HepG2 (cell line): Measurements from ENCODE around the gene GABRB1. TPM values are rescaled to one million over a fixed set of nuclear protein-coding genes. Genes with fewer than 3 reads are reported as not detected.

ENCODE experiments used
- ATAC-seq: fragments of 200-7000 bp; cut with Tn5 transposase; 3 replicates; pipeline ENCODE4 v1.9.1; 2020; ENCODE audit warnings: mild to moderate bottlenecking, moderate library complexity
- BruUV-seq: library from RNA; stranded (reverse); fragments of 400-500 nt; replicated peaks from 2 replicates; lab custom pipeline; 2021; lab: Mats Ljungman, UMichigan
- CTCF ChIA-PET: fragments of 300-600 bp; formaldehyde crosslinking; extraction: SDS; loops from one replicate; lab custom pipeline; 2021; ENCODE audit warnings: low total read pairs, inconsistent platforms, low intra/inter-chr PET ratio; lab: Yijun Ruan, JAX
- POLR2A ChIA-PET: fragments of 350-600 bp; sonication (Branson Sonifier 250); formaldehyde crosslinking; loops from one replicate; lab custom pipeline; 2020; ENCODE audit warnings: antibody characterized with exemption, inconsistent platforms; lab: Yijun Ruan, JAX
- DNase-seq: peaks from one replicate; pipeline ENCODE4 v3.0.0-alpha.2; 2015; ENCODE audit warnings: low spot score
- FAIRE-seq: peaks from 3 replicates; lab custom pipeline; 2011; peaks lifted over from hg19 to GRCh38; lab: Jason Lieb, UNC
- H2AFZ ChIP-seq: one replicate; pipeline ENCODE4 v1.6.1; 2011; ENCODE audit warnings: low read length, inconsistent platforms
- H3K27ac ChIP-seq: fragments of 300-600 bp; 3 replicates; pipeline ENCODE4 v1.8.0; 2011; ENCODE audit warnings: mixed run types, mild to moderate bottlenecking, mixed read lengths, low read length, inconsistent platforms; ENCODE audit not compliant: insufficient read depth; ENCODE audit errors: extremely low read length
- H3K27me3 ChIP-seq, 2 experiments: fragments of 200-600 bp in 1 of 2; 2 replicates in 1 of 2; 3 replicates in 1 of 2; pipeline versions ENCODE4 v1.6.0 to v1.8.0; 2011; ENCODE audit warnings: low read length in 2 of 2, mild to moderate bottlenecking in 2 of 2, moderate library complexity in 2 of 2, inconsistent platforms in 1 of 2; ENCODE audit not compliant: insufficient read depth in 2 of 2, control insufficient read depth in 1 of 2
- H3K36me3 ChIP-seq, 2 experiments: fragments of 200-600 bp in 1 of 2; replicated peaks in 1 of 2; 2 replicates in 1 of 2; 3 replicates in 1 of 2; pipeline versions ENCODE4 v1.5.1 to v1.8.0; 2011; ENCODE audit warnings: low read length in 2 of 2, inconsistent platforms in 1 of 2; ENCODE audit not compliant: insufficient read depth in 2 of 2, control insufficient read depth in 1 of 2
- H3K4me1 ChIP-seq: 2 replicates; pipeline ENCODE4 v1.5.1; 2012; ENCODE audit warnings: low read length, inconsistent platforms; ENCODE audit not compliant: insufficient read depth
- H3K4me2 ChIP-seq: 2 replicates; pipeline ENCODE4 v1.6.0; 2011; ENCODE audit warnings: low read depth, low read length, inconsistent platforms
- H3K4me3 ChIP-seq, 3 experiments: fragments of 200-600 bp in 1 of 3; sonication (generic), shearing (Covaris generic) in 1 of 3; replicated peaks in 1 of 3; 2 replicates each; pipeline ENCODE4 v1.5.1; 2011 to 2016; ENCODE audit warnings: low read length in 3 of 3, inconsistent platforms in 2 of 3, low read depth in 2 of 3, mild to moderate bottlenecking in 2 of 3, control low read depth in 1 of 3, mixed read lengths in 1 of 3; ENCODE audit not compliant: insufficient read depth in 1 of 3
- H3K79me2 ChIP-seq: one replicate; pipeline ENCODE4 v1.6.1; 2011; ENCODE audit warnings: low read length, inconsistent platforms; ENCODE audit not compliant: insufficient read depth
- H3K9ac ChIP-seq: 2 replicates; pipeline ENCODE4 v1.6.0; 2011; ENCODE audit warnings: mild to moderate bottlenecking, low read depth, low read length, inconsistent platforms; ENCODE audit not compliant: insufficient read depth
- H3K9me3 ChIP-seq: 2 replicates; pipeline ENCODE4 v1.5.1; 2012; ENCODE audit warnings: mild to moderate bottlenecking, low read length
- H4K20me1 ChIP-seq: 2 replicates; pipeline ENCODE4 v1.6.0; 2011; ENCODE audit warnings: inconsistent platforms, mild to moderate bottlenecking, low read length, moderate library complexity; ENCODE audit not compliant: insufficient read depth
- HES4 ChIP-seq: sonication (generic); formaldehyde crosslinking; IDR thresholded peaks from 2 replicates; pipeline ENCODE4 v1.9.0; 2021; ENCODE audit warnings: mild to moderate bottlenecking, missing genetic modification reagents, borderline replicate concordance
- RELA ChIP-seq: sonication (generic); formaldehyde crosslinking; IDR thresholded peaks from 2 replicates; pipeline ENCODE4 v1.4.0; 2020; ENCODE audit warnings: missing genetic modification reagents
- TCF12 ChIP-seq, 2 experiments: fragments of 450-650 bp in 1 of 2; sonication (generic) in 1 of 2; formaldehyde crosslinking in 1 of 2; IDR thresholded peaks; 2 replicates each; pipeline versions ENCODE4 v1.6.1 to v1.8.0; 2017 to 2022; ENCODE audit warnings: antibody characterized with exemption in 1 of 2, mild to moderate bottlenecking in 1 of 2, missing genetic modification reagents in 1 of 2, moderate library complexity in 1 of 2
- ZBTB3 ChIP-seq: sonication (generic); formaldehyde crosslinking; IDR thresholded peaks from 2 replicates; pipeline ENCODE4 v1.4.0; 2020; ENCODE audit warnings: low read depth, mild to moderate bottlenecking, moderate library complexity, missing genetic modification reagents, borderline replicate concordance
- ZMYM2 ChIP-seq: sonication (generic); formaldehyde crosslinking; IDR thresholded peaks from 2 replicates; pipeline ENCODE4 v1.8.0; 2022; ENCODE audit warnings: mild to moderate bottlenecking, missing genetic modification reagents
- ZNF331 ChIP-seq: sonication (generic); formaldehyde crosslinking; IDR thresholded peaks from 2 replicates; pipeline ENCODE4 v1.4.0; 2020; ENCODE audit warnings: missing genetic modification reagents
- ZNF501 ChIP-seq: sonication (generic); formaldehyde crosslinking; IDR thresholded peaks from 2 replicates; pipeline ENCODE4 v1.5.1; 2020; ENCODE audit warnings: mild to moderate bottlenecking, moderate library complexity, missing genetic modification reagents
- ZNF607 ChIP-seq: sonication (generic); formaldehyde crosslinking; IDR thresholded peaks from 2 replicates; pipeline ENCODE4 v1.5.1; 2020; ENCODE audit warnings: missing genetic modification reagents, mild to moderate bottlenecking, borderline replicate concordance
- ZNF713 ChIP-seq: sonication (generic); formaldehyde crosslinking; IDR thresholded peaks from 2 replicates; pipeline ENCODE4 v1.4.0; 2020; ENCODE audit warnings: mild to moderate bottlenecking, missing genetic modification reagents
- ZNF879 ChIP-seq: sonication (generic); formaldehyde crosslinking; IDR thresholded peaks from 2 replicates; pipeline ENCODE4 v1.8.1; 2023; ENCODE audit warnings: missing genetic modification reagents
- WGBS: methylation state at CpG from one replicate; pipeline ENCODE4 v1.1.6; 2017; ENCODE audit warnings: low lambda C conversion rate; 5-methylcytosine and 5-hydroxymethylcytosine counted together
- in situ Hi-C: cut with HindIII; loops from 2 replicates; pipeline ENCODE4 v1.10.0; 2017; ENCODE audit warnings: low pct_unique_long_range_greater_than_20kb; ENCODE audit not compliant: extremely low pct_ligation_motif_present
- intact Hi-C: fragments of 100-400 bp; cut with micrococcal nuclease; formaldehyde crosslinking; loops from one replicate; pipeline ENCODE4 v1.10.0; 2022; ENCODE audit not compliant: unreplicated experiment
- polyA plus RNA-seq, 8 experiments: library from polyadenylated mRNA; depleted of rRNA in 3 of 8; stranded (reverse) in 7 of 8; unstranded in 1 of 8; fragments of >200 nt; fragmentation: Illumina TruSeq in 4 of 8; extraction: Trizol in 4 of 8; gene quantifications; 2 replicates each; pipeline versions ENCODE4 v1.2.1 to v1.2.3, GENCODE V29; 2011 to 2016; ENCODE audit warnings: low read depth in 4 of 8, missing spikeins in 1 of 8, mixed read lengths in 1 of 8; ENCODE audit not compliant: insufficient read depth in 1 of 8
- total RNA-seq, 5 experiments: library from RNA; depleted of rRNA; stranded (reverse); fragments of >200 nt; fragmentation: Illumina TruSeq; extraction: Trizol; gene quantifications; 2 replicates each; pipeline ENCODE4 v1.2.3, GENCODE V29; 2016; ENCODE audit warnings: low read depth in 1 of 5
- TF ChIP-seq, protein P1 (sequence below): sonication (generic); formaldehyde crosslinking; IDR thresholded peaks from 2 replicates; pipeline ENCODE4 v1.4.0; 2020; ENCODE audit warnings: missing genetic modification reagents, borderline replicate concordance
- TF ChIP-seq, protein P2 (sequence below): sonication (generic); formaldehyde crosslinking; IDR thresholded peaks from 2 replicates; pipeline ENCODE4 v1.8.0; 2022; ENCODE audit warnings: low read depth, missing genetic modification reagents

GABRB1 gene
- total and polyA plus RNA-seq, 2 of the 13 experiments (the other 11 are each of a cell fraction or from before 2014, with no cell fraction given), result not detected

GRCh38 chr4:47218631-47219030 is 187.3 kb downstream of the GABRB1 start:
- Histone ChIP-seq H3K9ac (no peak overlapping the region), H3K4me3 (no peak overlapping the region), H3K36me3 (no peaks in the 10 kb centered on the region), H2AFZ (no peak overlapping the region), H3K27me3 (no peaks in the 10 kb centered on the region), H3K4me2 (no peak overlapping the region), H3K4me1 (no peaks in the 10 kb centered on the region), H3K9me3 (no peaks in the 10 kb centered on the region), H3K27ac (no peak overlapping the region), H3K79me2 (no peaks in the 10 kb centered on the region), H4K20me1 (no peaks in the 10 kb centered on the region)
- CTCF ChIA-PET, result no interaction called here
- TF ChIP-seq ZMYM2 (CRISPR knock-in tag), result no peak
- no peak for TF ChIP-seq ZNF879 (CRISPR knock-in tag)
- intact Hi-C loops, result no loop called here
- DNase-seq (no peak), FAIRE-seq (no peak), ATAC-seq (no peak)
- no TSS peak for BruUV-seq
- 22% methylated on average over 1 of the region's 1 CpG for WGBS
- in situ Hi-C loops, result no loop called here
- POLR2A ChIA-PET, result no interaction called here

DNA sequence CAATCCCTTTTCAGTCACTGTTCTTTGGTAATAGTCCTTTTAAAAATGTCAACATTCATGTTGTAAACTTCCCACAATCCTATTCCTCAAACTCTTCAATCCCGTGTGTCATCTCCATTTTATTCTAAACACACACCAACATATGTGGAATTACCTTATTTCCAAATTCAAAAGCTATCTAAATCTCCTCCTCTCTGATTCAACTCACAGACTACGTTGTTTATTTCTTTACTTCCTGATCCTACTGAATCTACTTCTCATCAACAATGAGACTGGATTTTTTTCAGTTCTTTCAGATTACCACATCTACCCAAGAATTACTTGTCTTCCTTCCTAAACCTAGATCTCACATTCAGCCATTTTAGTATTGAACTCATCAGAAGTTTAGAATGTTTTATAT is 188.2 kb downstream of the GABRB1 start:
- in situ Hi-C loops, result no loop called here
- Histone ChIP-seq H3K4me1 (no peaks in the 10 kb centered on the region), H3K27ac (no peak overlapping the region), H3K4me3 (no peak overlapping the region), H3K79me2 (no peaks in the 10 kb centered on the region), H3K27me3 (no peaks in the 10 kb centered on the region), H2AFZ (no peak overlapping the region), H3K9me3 (no peaks in the 10 kb centered on the region), H3K36me3 (no peaks in the 10 kb centered on the region), H4K20me1 (no peaks in the 10 kb centered on the region), H3K9ac (no peak overlapping the region), H3K4me2 (no peak overlapping the region)
- ChIA-PET CTCF (no interaction called here), POLR2A (no interaction called here)
- FAIRE-seq, result no peak
- BruUV-seq, result no TSS peak
- DNase-seq, result no peak
- intact Hi-C loops, result no loop called here
- WGBS, result 6% methylated on average over 2 of the region's 2 CpGs
- no peak for ATAC-seq
- no peak for TF ChIP-seq ZNF501 (CRISPR knock-in tag)
- TF ChIP-seq, protein P1, sequence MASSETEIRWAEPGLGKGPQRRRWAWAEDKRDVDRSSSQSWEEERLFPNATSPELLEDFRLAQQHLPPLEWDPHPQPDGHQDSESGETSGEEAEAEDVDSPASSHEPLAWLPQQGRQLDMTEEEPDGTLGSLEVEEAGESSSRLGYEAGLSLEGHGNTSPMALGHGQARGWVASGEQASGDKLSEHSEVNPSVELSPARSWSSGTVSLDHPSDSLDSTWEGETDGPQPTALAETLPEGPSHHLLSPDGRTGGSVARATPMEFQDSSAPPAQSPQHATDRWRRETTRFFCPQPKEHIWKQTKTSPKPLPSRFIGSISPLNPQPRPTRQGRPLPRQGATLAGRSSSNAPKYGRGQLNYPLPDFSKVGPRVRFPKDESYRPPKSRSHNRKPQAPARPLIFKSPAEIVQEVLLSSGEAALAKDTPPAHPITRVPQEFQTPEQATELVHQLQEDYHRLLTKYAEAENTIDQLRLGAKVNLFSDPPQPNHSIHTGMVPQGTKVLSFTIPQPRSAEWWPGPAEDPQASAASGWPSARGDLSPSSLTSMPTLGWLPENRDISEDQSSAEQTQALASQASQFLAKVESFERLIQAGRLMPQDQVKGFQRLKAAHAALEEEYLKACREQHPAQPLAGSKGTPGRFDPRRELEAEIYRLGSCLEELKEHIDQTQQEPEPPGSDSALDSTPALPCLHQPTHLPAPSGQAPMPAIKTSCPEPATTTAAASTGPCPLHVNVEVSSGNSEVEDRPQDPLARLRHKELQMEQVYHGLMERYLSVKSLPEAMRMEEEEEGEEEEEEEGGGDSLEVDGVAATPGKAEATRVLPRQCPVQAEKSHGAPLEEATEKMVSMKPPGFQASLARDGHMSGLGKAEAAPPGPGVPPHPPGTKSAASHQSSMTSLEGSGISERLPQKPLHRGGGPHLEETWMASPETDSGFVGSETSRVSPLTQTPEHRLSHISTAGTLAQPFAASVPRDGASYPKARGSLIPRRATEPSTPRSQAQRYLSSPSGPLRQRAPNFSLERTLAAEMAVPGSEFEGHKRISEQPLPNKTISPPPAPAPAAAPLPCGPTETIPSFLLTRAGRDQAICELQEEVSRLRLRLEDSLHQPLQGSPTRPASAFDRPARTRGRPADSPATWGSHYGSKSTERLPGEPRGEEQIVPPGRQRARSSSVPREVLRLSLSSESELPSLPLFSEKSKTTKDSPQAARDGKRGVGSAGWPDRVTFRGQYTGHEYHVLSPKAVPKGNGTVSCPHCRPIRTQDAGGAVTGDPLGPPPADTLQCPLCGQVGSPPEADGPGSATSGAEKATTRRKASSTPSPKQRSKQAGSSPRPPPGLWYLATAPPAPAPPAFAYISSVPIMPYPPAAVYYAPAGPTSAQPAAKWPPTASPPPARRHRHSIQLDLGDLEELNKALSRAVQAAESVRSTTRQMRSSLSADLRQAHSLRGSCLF, result no peak
- TF ChIP-seq, protein P2, sequence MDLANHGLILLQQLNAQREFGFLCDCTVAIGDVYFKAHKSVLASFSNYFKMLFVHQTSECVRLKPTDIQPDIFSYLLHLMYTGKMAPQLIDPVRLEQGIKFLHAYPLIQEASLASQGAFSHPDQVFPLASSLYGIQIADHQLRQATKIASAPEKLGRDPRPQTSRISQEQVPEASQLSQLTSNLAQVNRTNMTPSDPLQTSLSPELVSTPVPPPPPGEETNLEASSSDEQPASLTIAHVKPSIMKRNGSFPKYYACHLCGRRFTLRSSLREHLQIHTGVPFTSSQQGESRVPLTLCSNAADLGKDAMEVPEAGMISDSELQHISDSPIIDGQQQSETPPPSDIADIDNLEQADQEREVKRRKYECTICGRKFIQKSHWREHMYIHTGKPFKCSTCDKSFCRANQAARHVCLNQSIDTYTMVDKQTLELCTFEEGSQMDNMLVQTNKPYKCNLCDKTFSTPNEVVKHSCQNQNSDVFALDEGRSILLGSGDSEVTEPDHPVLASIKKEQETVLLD (CRISPR knock-in tag), result no peak
- no peak for TF ChIP-seq ZNF713 (CRISPR knock-in tag)
- no peak for TF ChIP-seq ZNF331
- no peak for TF ChIP-seq HES4 (CRISPR knock-in tag)
- no peak for TF ChIP-seq RELA (CRISPR knock-in tag)
- no peak for TF ChIP-seq ZBTB3 (CRISPR knock-in tag)
- no peak for TF ChIP-seq ZNF607 (CRISPR knock-in tag)
- TF ChIP-seq TCF12 (IDR thresholded peaks at IDR 0.05), result no peak
- no peak for TF ChIP-seq TCF12 (CRISPR knock-in tag; IDR thresholded peaks at IDR 0.05)
